Panc1 (cell line): ENCODE results near the gene ZNF507. TPM values are rescaled to one million over a fixed set of nuclear protein-coding genes. Genes with fewer than 3 reads are reported as not detected.

Source experiments
- ATAC-seq: fragments of 200-7000 bp; cut with Tn5 transposase; 2 replicates; pipeline ENCODE4 v1.9.1; 2020; ENCODE audit warnings: mild to moderate bottlenecking, moderate library complexity
- BruUV-seq: library from RNA; stranded (reverse); fragments of 400-500 nt; replicated peaks from 2 replicates; lab custom pipeline; 2021; lab: Mats Ljungman, UMichigan
- CTCF ChIA-PET: fragments of 300-600 bp; sonication (Branson Sonifier 250); formaldehyde crosslinking; loops from one replicate; lab custom pipeline; 2022; ENCODE audit warnings: antibody characterized with exemption; lab: Charles Lee
- POLR2A ChIA-PET: fragments of 300-600 bp; sonication (Branson Sonifier 250); formaldehyde crosslinking; loops from one replicate; lab custom pipeline; 2022; ENCODE audit warnings: antibody characterized with exemption; lab: Charles Lee
- DNase-seq: peaks from one replicate; pipeline ENCODE4 v3.0.0-alpha.2; 2010; ENCODE audit warnings: low read depth, low spot score
- H3K27ac ChIP-seq: 2 replicates; pipeline ENCODE4 v1.5.1; 2011; ENCODE audit warnings: mild to moderate bottlenecking, low read length, inconsistent platforms
- H3K27me3 ChIP-seq: fragments of 200-500 bp; sonication (Bioruptor generic); 2 replicates; pipeline ENCODE4 v1.6.0; 2014; ENCODE audit warnings: low read length, inconsistent platforms; ENCODE audit not compliant: control insufficient read depth, insufficient read depth
- H3K36me3 ChIP-seq: fragments of 200-500 bp; sonication (Bioruptor generic); 2 replicates; pipeline ENCODE4 v1.5.1; 2014; ENCODE audit warnings: inconsistent platforms, mild to moderate bottlenecking, low read length, moderate library complexity; ENCODE audit not compliant: control insufficient read depth, insufficient read depth
- H3K4me1 ChIP-seq: 2 replicates; pipeline ENCODE4 v1.5.1; 2011; ENCODE audit warnings: inconsistent platforms, mild to moderate bottlenecking, low read length, moderate library complexity; ENCODE audit not compliant: control insufficient read depth, insufficient read depth
- H3K4me3 ChIP-seq, 2 experiments: 2 replicates each; pipeline ENCODE4 v1.5.1; 2011 to 2012; ENCODE audit warnings: low read depth in 2 of 2, low read length in 2 of 2, mild to moderate bottlenecking in 2 of 2, inconsistent platforms in 1 of 2, moderate library complexity in 1 of 2
- H3K9me3 ChIP-seq: fragments of 200-500 bp; sonication (Bioruptor generic); 2 replicates; pipeline ENCODE4 v1.5.1; 2014; ENCODE audit warnings: low read depth, mild to moderate bottlenecking, inconsistent platforms, low read length, moderate library complexity; ENCODE audit not compliant: control insufficient read depth, insufficient read depth
- CTCF ChIP-seq: fragments of 450-650 bp; IDR thresholded peaks from 2 replicates; pipeline ENCODE4 v1.5.1; 2017; ENCODE audit warnings: mild to moderate bottlenecking
- POLR2AphosphoS5 ChIP-seq: IDR thresholded peaks from 2 replicates; pipeline ENCODE4 v1.6.1; 2012; ENCODE audit warnings: mild to moderate bottlenecking, low read depth, low read length, moderate library complexity
- REST ChIP-seq, 2 experiments: IDR thresholded peaks; 2 replicates each; pipeline ENCODE4 v1.6.1; 2011 to 2012; ENCODE audit warnings: low read depth in 2 of 2, control low read depth in 1 of 2, low read length in 1 of 2, mild to moderate bottlenecking in 1 of 2, moderate library complexity in 1 of 2; ENCODE audit not compliant: insufficient read depth in 1 of 2
- SIN3A ChIP-seq: IDR thresholded peaks from 2 replicates; pipeline ENCODE4 v1.6.1; 2012; ENCODE audit warnings: low read depth, mild to moderate bottlenecking, low read length, moderate library complexity, borderline replicate concordance; ENCODE audit not compliant: insufficient read depth
- TCF7L2 ChIP-seq: IDR thresholded peaks from 2 replicates; pipeline ENCODE4 v1.6.1; 2011; ENCODE audit warnings: mild to moderate bottlenecking, low read depth, low read length, inconsistent platforms
- in situ Hi-C: cut with HindIII; loops from 2 replicates; pipeline ENCODE4 v1.10.0; 2016; ENCODE audit warnings: low sequenced_read_pairs, low pct_unique_long_range_greater_than_20kb
- intact Hi-C: fragments of 100-400 bp; cut with micrococcal nuclease; formaldehyde crosslinking; loops from one replicate; pipeline ENCODE4 v1.10.0; 2022; ENCODE audit not compliant: unreplicated experiment
- total RNA-seq: library from RNA; stranded (reverse); gene quantifications from one replicate; pipeline ENCODE4 v1.2.1, GENCODE V29; 2021; ENCODE audit not compliant: unreplicated experiment

ZNF507 gene
- total RNA-seq, 1 experiment from 2014 or later, result 28.3 TPM

GRCh38 chr19:32368787-32369186 is 23.4 kb downstream of the ZNF507 start:
- ChIA-PET CTCF (no interaction called here), POLR2A (no interaction called here)
- BruUV-seq, result no TSS peak
- peak overlapping the region; percentile 72 for H3K27ac ChIP-seq
- no peak for ATAC-seq
- no peak for TF ChIP-seq TCF7L2
- TF ChIP-seq SIN3A, result no peak
- no peak for TF ChIP-seq POLR2AphosphoS5
- TF ChIP-seq CTCF, result no peak
- no peak overlapping the region for H3K4me3 ChIP-seq
- in situ Hi-C loops (no loop called here), intact Hi-C loops (no loop called here)
- peaks cover 5% of the 10 kb centered on the region; the same call in 1 of the 2 replicates for H3K9me3 ChIP-seq
- H3K27me3 ChIP-seq, result no peaks in the 10 kb centered on the region
- DNase-seq, result no peak
- peaks cover 24% of the 10 kb centered on the region for H3K4me1 ChIP-seq
- H3K36me3 ChIP-seq, result peaks cover 4% of the 10 kb centered on the region; the same call in 1 of the 2 replicates

- DNase-seq, result peak; percentile 15
- CTCF ChIA-PET, result no interaction called here
- peaks cover 37% of the 10 kb centered on the region for H3K4me1 ChIP-seq
These were observed 27.5 kb downstream of the ZNF507 start for GRCh38 chr19:32372726-32373517.

More at GRCh38 chr19:32372726-32373517, 27.5 kb downstream of the ZNF507 start:
- ATAC-seq, result peak; percentile 75
- Histone ChIP-seq H3K36me3 (peaks cover 11% of the 10 kb centered on the region), H3K4me3 (peak overlapping the region; percentile 2 to 48; a peak in 3 of 4 replicates), H3K27ac (peak overlapping the region; percentile 95), H3K27me3 (no peaks in the 10 kb centered on the region), H3K9me3 (peaks cover 5% of the 10 kb centered on the region; the same call in 1 of the 2 replicates)
- intact Hi-C loops (no loop called here), in situ Hi-C loops (no loop called here)
- no TSS peak for BruUV-seq
- POLR2A ChIA-PET, result no interaction called here
- TF ChIP-seq SIN3A, result no peak
- TF ChIP-seq TCF7L2, result no peak
- no peak for TF ChIP-seq CTCF
- TF ChIP-seq REST (IDR thresholded peaks at IDR 0.05; ENCODE audit: insufficient read depth in 1 of 2, low read depth in 2 of 2, low read length in 1 of 2), result peak in 1 of 2 experiments; percentile 29; a peak in 1 of 4 replicates
- TF ChIP-seq POLR2AphosphoS5, result peak; percentile 17; the same call in 1 of the 2 replicates
